ENCODE results near the gene CAPZB.

The CAPZB gene

DNA sequence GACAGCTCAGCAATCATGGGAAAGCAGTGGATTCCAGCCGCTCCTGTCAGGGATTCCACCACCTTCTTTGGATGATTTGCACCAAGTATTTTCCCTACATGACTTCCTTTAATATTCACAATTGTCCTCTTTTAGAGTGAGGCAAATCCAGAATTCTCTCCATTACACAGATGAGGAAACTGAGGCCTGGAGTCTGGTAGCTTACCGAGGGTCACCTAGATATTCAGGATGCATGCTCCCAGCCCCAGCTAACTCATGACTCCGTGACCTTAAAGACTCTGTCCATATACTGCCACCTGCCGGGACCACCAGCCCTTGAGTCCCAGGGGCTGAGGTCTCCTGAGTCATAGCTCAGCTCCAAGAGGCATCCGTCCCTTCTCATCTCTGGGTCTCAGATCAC, 80.6 kb downstream of the CAPZB start:
- no peak for DNase-seq

DNA sequence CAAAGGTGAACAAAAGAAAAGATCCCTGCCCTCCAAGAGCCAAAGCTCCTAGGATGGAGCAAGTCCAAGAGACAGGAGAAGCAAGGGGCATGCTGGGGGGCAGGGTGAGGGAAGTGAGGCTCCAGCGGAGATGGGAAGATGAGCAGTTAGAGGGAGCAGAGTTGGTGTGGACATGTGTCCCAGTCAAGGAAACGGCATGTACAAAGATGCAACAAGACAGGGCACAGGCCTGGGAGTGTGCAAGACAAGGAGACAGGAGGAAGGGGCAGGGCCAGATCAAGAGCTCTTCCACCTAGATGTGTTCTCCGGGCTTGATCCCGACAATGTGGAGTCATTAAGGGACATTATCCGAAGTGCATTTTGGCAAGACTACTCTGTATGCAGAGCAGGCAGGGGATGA, 82.1 kb downstream of the CAPZB start:
- DNase-seq, result no peak

DNA sequence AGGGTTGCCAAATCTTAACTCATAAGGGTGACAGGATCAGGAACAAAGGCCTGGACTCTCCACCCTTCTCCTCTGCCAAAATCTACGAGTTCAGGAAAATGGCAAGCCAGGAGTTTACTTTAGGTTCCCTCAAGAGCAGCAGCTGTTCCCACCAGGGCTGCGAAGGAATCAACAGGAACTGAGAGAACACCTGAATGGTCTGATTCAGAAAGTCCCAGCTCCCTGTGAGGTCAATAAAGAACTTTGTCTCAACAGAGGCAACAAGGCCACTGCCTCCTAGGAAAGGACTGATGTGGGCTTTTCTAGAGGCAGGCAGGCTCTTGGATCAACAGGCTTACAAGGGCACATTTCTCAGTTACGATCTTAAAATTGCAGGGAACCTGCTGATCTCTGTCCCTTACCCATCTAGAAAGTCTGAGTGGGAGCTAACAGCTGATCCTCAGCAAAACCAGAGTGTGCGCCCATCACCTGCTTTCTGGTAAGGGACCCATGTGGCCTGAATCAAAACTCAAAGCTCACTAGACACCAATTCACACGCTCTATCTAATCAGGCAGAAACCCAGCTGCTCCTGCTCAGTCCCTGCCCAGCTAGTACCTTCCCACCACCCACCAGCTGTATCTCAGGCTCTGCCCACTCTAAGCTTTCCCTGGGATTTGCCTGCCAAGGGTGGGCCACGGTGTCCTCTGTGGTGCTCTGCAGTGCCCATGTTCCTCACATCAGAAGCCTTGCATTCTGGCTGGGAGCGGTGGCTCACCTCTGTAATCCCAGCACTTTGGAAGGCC, 83.1 kb downstream of the CAPZB start:
- DNase-seq, result no peak

DNA sequence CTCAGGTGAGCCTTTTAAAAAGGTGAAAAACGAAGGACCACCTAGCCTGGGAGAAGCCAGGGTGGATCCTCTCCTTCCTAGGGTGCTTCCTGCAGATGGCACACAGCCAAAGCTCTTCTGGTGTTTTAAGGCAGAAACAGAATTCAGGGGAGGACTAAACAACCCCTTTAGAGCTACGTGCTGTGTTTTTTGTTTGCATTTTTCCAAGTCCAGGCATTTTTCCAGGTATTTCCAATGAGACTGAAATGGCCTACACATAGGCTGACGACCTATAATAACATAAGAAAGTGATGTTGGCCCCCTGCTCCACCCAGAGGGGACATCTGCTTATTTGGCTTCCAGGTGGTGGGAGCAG, 83.8 kb downstream of the CAPZB start:
- no peak for DNase-seq

DNA sequence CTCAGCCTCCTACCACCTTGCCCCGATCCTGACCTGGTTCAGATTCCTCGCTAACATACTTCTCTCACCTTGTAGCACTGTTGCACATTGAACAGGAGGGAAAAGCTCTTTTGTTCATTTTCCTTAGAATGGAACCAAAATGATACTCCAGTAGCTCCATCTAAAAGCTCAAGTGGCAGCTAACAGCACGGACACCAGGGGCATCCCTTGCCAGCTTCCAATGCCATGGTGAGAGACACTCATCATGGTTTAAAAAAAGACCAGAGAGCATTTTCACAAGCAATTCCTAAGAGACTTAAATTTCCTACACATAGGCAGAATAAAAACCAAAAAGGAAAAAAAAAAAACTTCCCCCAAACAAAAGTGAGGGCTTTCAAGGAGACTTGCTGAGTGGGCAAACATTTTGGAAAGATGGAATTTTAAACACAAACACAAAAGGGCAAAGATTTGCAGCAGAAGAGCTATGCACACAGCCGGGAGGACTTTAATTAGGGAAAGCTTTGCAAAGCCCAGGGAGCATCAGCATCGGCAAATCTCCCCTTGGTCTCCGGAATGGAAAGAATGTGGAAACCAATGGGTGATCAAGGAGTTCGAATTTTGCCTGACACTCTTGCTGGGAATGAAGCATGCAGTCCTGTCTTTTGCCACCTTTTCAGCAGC, 84.3 kb downstream of the CAPZB start:
- DNase-seq, result no peak

DNA sequence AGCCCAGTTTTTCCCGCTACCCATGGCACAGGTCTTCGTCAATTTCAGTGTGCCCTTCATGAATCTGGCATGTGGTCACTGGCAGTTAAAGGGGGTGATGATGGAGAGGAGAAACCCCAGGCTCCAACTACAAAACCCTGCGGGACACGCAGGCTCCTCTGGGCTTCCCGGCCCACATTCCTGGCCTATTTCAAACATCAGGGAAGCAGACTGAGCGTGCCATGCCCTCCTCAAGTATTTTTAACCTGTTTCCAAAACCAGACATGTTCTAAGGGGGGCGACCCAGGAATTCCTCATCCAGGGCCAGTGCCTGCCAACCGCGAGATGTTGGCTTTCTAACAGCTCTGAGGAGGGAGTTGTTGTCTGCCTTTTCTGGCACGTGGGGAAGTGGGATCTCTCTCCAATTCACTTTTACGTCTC, 85.1 kb downstream of the CAPZB start:
- DNase-seq, result no peak

DNA sequence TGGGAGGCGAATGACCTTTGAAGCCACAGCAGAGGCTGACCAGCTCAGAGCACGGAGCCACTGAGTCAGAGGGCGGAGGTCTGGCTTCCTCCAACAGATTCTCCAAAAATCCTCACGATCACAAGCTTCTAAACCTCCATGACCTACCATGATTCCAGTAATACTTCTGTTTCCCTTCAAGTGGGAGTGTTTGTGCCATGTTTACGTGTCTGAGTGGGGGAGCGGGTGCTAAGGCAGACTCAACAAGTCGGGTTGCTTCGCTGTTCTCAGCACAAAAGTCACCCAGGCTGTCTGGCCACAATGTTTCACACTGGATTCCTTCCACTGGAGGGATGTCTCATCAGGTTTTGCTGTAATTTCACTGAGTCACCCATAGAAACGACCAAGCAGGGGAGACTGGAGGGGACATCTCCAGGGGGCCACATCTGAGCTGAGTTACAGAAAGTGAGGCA, 87.0 kb downstream of the CAPZB start:
- DNase-seq, result peak; percentile 42

DNA sequence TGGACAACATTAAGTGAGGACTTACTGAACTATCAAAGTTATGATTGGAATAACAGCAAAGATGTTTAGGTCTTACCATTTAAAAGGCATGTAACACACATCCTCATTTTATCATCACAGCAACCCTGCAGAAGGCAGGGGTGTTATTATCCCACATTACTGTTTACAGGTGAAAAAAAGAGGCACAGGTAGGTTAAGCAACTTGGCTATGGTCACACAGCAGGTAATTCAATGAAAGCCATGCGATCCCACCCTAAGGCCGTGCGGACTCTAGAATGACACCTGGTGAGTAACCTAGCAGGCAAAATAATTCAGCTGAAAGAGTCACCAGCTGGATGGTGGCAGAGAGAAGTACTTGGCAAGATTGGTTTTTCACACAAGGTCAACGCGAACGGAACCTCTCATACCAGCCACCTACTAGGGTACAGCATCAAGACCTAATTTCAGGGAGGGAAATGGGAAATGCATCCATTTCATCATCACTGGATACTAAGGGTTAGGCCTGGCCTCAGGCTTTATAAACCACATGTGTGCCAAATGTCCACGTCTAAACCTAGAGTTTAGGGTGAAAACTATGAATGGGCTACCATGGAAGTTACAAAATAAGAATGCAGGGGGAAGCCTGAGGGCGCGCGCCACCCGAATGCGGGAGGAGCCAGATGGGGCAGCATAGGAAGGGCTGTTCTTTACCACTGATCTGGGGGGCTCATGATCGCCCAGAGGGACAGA, 88.0 kb downstream of the CAPZB start:
- no peak for DNase-seq

DNA sequence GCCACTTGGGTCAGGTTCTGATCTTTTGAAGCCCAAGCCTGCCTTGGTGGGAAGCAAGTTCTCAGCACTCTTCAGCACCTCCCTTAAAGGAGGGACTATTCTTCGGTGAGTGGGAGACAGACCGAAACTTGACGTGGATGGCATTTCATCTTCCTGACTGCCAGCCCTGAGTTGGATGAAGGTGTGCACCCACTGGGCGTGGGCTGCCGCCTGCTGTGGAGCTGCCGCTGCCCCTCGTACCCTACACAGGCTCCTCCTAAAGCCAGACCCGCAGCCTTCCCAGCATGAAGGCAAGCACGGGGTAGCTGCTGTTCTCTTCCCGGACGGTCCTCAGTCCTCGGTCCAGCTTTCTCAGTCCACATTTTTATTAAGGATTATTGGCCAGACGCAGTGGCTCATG, 89.1 kb downstream of the CAPZB start:
- DNase-seq, result no peak

DNA sequence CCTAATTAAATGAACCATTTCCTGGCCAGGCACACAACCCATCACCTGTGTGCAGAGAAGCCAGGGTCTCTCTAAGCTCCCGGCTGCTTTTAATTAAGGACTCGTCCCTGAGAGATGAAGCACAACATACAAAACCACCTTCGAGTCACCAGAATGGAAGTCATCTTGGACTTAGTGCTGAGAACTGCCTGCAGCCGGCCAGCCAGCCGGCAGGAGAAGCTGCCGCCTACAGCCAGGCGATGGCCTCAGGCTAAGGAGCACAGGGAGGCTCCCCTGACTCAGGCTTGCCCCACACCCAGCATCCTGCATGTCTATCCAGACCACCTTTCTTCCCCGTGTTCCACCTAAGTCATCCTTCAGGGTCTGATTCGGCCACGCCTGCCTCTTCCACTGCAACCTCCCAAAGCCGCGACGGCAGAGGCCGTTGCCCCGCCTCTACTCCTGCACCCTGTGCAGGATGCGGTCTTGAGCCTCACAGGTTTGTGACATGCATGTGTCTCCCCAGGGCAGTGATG, 89.6 kb downstream of the CAPZB start:
- peak; percentile 45 for DNase-seq

DNA sequence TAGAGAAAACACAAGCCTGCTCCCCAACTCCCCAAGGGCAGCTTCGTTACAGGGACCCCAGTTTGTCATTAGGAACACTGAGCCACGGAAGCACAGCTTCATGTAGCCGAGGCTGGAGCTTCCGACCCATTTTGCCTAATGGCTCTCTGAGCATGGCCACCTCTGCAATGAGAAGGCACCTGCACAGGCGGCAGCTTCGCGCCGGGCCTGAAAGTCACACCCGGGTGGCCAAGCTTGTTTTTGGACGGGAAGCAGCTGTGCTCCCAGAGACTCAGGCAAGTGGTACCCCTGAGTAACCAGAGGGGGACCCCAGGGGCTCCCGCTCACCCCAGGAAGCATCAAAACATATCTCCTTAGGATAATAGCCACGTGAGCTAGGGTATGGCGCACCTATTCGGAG, 92.3 kb downstream of the CAPZB start:
- no peak for DNase-seq

DNA sequence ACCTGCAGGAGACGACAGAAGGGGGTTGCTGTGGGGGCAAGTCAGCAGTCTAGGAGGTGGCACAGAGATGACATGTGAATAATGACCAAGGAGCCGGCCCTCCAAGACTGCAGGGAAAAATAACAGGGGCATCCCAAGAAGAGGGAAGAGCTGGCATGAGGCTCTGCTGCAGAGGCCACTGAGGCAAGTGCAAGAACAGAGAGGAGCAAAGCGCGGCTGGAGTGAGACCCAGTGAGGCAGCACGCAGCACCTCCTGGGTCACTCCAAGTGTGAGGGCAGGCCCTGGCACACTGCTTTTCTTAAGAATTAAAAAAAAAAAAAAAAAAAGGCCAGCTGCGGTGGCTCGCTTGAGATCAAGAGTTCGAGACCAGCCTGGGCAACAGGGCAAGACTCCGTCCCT, 93.1 kb downstream of the CAPZB start:
- no peak for DNase-seq

DNA sequence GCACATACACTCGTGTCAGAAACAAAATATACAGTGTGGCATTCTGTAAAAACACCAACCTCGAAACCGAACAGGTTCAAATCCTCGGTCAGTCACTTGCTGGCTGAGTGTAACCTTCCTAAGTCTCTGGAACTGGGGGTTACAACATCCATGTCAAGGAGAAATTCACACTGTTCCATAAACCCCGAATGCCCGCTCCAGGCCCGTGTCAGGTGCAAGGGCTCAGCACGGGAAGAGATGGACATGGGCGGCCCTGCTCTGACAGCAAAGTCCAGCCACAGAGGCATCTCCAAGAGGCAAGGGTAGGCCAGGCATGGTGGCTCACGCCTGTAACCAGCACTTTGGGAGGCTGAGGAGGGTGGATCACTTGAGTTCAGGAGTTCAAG, 93.8 kb downstream of the CAPZB start:
- DNase-seq, result no peak

DNA sequence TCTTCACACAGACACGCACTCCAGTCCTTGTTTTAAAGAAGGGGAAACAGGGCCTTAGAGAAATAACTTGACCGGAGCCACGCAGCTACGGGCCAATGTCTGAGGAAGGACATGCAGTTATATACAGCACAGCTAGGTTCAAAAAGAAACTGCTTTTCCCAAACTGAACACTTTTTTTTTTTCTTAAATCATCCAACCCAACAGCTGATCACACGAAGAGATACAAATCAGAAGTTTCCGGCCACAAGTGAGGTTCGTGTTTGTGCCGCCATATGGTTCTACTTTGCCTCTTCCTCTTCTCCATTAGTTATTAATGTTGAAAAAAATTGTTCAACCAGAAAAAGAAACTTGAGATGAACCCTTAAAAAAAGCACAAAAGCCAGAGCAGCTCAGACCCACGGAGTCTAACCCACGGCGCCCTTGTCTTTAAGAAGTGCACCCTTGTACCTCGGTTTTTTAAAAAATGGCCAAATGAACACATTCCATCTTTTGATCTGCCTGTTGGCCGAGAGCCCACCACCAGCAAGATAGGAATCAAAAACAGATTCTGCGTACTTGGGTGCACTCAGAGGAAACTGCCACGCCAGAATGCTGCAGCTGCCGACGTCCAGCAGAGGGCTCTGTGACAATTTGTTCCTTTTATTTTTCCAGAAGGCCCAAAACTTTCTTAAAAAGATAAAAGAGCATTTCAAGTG, 94.3 kb downstream of the CAPZB start:
- peak; percentile 9 for DNase-seq

DNA sequence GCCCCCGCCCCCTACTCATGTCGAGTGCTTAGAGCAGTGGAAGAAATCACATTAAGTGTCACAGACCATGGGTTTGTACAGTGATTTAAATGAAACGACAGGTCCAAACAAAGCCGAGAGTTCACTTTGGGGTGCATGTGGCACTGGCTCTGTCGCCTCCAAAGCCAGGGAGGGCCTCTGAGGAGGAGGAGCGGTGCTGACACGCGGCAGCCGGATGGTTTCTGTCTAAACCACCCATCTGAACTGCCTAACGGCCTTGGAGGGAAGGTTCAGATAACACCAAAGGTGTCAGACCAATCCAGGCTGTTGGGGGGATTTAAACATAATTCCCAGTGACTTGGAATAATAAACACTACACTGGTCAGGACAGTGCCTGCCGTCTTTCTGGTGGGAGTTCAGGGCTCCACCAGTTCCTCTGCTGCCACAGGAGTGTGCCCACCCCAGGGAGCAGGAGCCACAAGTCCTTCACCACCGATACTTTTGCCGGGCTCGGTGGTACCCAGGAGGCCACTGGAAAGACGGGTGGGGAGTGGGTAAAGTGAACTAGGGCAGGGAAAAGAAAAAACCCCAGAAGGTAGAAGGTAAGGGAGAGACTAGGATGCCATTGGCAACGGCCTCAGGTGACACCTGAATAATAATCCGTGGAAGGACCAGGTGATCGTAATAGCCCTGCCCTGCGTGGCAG, 95.0 kb downstream of the CAPZB start:
- no peak for DNase-seq

DNA sequence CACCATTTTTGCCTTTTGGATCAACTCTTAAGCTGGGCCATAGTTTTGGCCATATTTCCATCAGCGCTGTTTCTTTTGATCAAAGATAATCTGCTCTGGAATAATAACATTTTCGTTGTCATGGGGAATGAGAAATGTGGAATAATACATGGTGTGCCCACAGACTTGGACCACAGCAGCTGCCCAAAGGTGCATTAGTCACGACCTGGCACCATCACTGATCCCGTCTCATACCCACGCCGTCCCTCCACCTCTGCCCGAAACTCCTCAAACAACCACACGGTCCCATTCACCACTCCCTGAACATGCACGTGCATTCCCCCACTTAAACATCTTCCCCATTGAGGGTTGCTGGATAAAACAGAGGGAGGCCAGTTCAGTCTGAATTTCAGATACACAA, 96.4 kb downstream of the CAPZB start:
- no peak for DNase-seq

DNA sequence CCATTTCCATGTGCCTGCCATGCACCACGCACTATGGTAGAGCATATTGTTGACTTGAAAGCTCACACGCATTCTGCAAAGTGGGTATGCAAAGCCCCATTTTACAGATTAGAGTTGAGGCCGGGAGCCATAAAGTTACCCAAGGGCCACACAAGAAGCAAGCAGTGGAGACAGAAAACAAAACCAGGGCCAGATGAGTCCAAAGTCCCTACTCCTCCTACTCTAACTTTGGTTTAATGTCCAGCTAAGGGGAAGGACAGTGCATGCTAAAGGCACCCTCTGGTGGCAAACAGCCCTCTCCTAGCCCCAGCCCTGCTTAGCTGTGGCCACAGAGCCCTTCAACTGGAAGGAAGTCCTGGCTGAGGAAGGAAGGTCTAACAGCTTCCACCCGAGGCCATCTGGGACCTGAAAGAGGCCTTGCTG, 98.3 kb downstream of the CAPZB start:
- no peak for DNase-seq

DNA sequence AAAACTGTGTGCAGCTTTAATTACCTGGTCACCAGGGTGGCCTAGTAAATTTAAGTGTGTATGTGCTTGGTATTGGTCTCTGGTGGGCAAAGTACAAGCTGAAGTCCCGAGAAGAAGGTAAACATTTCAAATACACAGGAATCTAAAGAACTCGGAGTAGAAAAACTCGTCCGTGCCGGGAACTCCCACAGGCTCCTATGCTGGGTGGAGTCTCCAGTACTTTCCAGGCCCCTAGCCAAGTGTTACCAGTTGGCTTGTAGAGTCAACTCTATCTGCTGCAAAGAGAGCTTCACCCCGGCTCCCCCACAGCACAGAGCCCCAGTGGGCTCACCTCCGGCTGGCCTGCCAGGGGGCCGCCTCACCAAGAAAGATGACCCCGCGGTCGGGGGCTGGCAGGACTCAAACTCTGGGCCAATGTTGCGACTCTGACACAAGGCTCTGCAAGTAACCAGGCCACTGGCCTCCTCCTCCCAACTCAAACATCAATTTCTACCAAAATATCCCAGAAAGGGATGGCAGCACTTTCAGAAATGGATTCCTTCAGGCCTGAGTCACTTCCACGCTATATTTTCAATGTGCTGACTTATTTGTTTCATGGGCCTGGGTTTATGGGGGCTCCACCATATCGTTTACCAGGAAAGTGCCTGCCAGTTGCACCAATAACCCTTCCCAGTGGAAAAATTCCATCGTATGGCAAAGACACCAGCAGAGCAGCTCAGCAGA, 99.3 kb downstream of the CAPZB start:
- peak; percentile 64 for DNase-seq

DNA sequence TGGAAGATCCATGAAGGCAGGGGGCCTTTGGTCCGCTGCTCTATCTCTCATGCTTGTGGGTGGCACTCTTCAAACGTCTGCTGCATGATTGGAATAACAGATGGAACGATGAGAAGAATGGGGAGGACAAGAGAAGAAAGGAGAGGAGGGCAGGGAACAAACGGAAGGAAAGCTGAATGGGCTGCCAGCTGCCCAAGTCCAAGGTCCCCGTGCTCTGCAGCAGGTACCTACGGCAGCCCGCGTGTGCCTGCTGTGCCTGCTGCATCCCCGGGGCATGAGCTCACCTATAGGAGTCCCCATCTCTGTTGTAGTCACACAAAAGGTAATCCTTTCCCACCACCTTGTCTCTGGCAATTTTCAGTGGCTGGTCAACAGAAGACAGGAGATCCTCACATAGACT, 100.1 kb downstream of the CAPZB start:
- DNase-seq, result no peak

DNA sequence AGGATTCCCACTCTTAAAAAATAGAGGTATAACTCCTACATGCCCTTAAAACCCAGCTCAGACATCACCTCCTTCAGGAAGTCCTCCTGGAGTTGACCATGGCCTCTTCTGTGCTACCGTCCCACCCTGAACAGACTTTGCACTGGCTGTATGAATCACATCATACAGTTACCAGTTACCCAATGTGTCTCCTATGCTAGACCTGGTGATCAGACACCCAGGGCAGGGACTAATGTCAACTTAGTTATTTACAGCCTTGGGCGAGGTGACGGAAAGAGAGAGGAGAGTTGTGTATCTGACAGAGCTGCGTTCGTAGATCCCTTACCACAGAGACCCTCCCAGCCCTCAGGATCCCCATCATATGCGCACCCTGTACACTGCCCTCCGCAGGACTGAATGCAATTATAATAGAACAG, 100.6 kb downstream of the CAPZB start:
- DNase-seq, result no peak

DNA sequence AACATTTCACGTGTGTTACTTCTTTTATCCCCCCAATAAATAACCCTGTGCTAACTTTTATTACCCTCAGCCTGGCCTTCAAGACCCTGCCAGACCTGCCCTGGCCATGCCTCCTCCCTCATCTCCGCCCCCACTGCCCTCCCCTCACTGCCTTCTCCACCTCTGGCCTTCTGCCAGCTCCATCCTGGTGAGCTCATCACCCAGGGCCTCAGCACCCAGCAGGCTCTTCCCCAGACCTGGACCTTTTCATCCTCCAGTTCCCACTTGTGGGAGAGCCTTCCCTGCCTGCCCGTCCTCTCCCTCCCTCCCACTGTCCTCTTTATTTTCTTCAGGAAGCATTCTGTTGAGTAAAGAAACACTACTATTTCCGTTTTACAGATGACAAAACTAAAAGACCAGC, 101.2 kb downstream of the CAPZB start:
- peak; percentile 68 for DNase-seq

DNA sequence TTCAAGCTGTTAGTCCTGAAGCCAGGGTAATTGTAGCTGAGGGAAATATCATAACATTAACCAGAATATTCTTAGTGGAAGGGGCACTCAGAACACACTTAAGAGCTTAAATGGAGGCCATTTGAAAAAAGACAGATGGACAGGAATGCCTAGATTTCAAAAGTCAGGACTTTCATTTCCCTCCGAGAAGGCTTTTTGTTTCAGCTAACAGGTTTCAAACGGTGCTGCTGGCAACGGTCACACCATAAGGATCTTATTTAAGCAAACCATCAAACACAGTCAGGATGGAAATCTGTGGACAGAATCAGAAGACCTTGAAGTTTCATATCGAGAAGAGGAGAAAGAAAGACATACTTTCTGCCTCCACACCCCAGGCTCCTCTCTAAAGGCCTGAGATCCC, 103.1 kb downstream of the CAPZB start:
- no peak for DNase-seq

Data from NCI-H226 (cell line).